ENCODE results near the gene GPSM1.

GPSM1 gene

GRCh38 chr9:136371533-136371880 is 44.2 kb downstream of the GPSM1 start:
- CTCF ChIA-PET: interaction anchor here (1.6 kb wide), 1 partner anchor 8 kb away, joined by 4 read pairs; the partner anchor contains the start of gene DNLZ

GRCh38 chr9:136372006-136372405 is 44.7 kb downstream of the GPSM1 start:
- CTCF ChIA-PET: interaction anchor here (1.6 kb wide), 1 partner anchor 9 kb away, joined by 4 read pairs; the partner anchor contains the start of gene DNLZ
- no peak for TF ChIP-seq LEF1 (IDR thresholded peaks at IDR 0.05; ENCODE audit: borderline replicate concordance)
- TF ChIP-seq SP1 (IDR thresholded peaks at IDR 0.05): no peak
- TF ChIP-seq ZNF384 (IDR thresholded peaks at IDR 0.05): no peak
- TF ChIP-seq L3MBTL2 (conservative IDR thresholded peaks at IDR 0.05): no peak
- no peak for TF ChIP-seq ELF4 (IDR thresholded peaks at IDR 0.05)
- TF ChIP-seq NFRKB (IDR thresholded peaks at IDR 0.05): no peak
- no peak for TF ChIP-seq PKNOX1 (IDR thresholded peaks at IDR 0.05)
- TF ChIP-seq CTBP1 (IDR thresholded peaks at IDR 0.05; ENCODE audit: borderline replicate concordance): no peak
- no peak for TF ChIP-seq FOXK2 (IDR thresholded peaks at IDR 0.05)
- no peak for TF ChIP-seq ARNT (IDR thresholded peaks at IDR 0.05)
- no peak for TF ChIP-seq HDGF (IDR thresholded peaks at IDR 0.05; ENCODE audit: borderline replicate concordance)
- TF ChIP-seq TARDBP (IDR thresholded peaks at IDR 0.05): no peak
- DNase-seq (ENCODE audit: extremely low spot score): no peak
- POLR2A ChIA-PET: interaction anchor here (3.1 kb wide), 1 partner anchor 9 kb away, joined by 10 read pairs; the partner anchor contains the start of gene DNLZ

More at GRCh38 chr9:136371533-136371880, 44.2 kb downstream of the GPSM1 start:
- POLR2A ChIA-PET: interaction anchor here (3.1 kb wide), 1 partner anchor 8 kb away, joined by 10 read pairs; the partner anchor contains the start of gene DNLZ
- no peak for TF ChIP-seq CTBP1 (IDR thresholded peaks at IDR 0.05; ENCODE audit: borderline replicate concordance)
- no peak for TF ChIP-seq FOXA1 (IDR thresholded peaks at IDR 0.05)
- TF ChIP-seq SP1 (IDR thresholded peaks at IDR 0.05): no peak
- TF ChIP-seq SUZ12 (IDR thresholded peaks at IDR 0.05): no peak
- no peak for DNase-seq (ENCODE audit: extremely low spot score)

GRCh38 chr9:136372561-136373299 is 45.4 kb downstream of the GPSM1 start:
- no peak for DNase-seq (ENCODE audit: extremely low spot score)
- ChIA-PET CTCF (interaction anchor here (0.6 to 1.6 kb wide), 2 partner anchors 10 to 887 kb away, joined by 3 to 4 read pairs; partner anchors contain the start of gene DNLZ), POLR2A (interaction anchor here (3.1 kb wide), 1 partner anchor 10 kb away, joined by 10 read pairs; the partner anchor contains the start of gene DNLZ)
- TF ChIP-seq ELF4 (IDR thresholded peaks at IDR 0.05): no peak
- TF ChIP-seq PKNOX1 (IDR thresholded peaks at IDR 0.05): no peak
- TF ChIP-seq FOXA1 (IDR thresholded peaks at IDR 0.05): no peak
- no peak for TF ChIP-seq SUZ12 (IDR thresholded peaks at IDR 0.05)
- no peak for TF ChIP-seq ZNF384 (IDR thresholded peaks at IDR 0.05)
- no peak for TF ChIP-seq TARDBP (IDR thresholded peaks at IDR 0.05)
- TF ChIP-seq HDGF (IDR thresholded peaks at IDR 0.05; ENCODE audit: borderline replicate concordance): no peak
- no peak for TF ChIP-seq L3MBTL2 (conservative IDR thresholded peaks at IDR 0.05)
- TF ChIP-seq NFRKB (IDR thresholded peaks at IDR 0.05): no peak
- TF ChIP-seq ARNT (IDR thresholded peaks at IDR 0.05): no peak
- no peak for TF ChIP-seq BHLHE40 (IDR thresholded peaks at IDR 0.05; ENCODE audit: borderline replicate concordance)
- TF ChIP-seq FOXM1 (IDR thresholded peaks at IDR 0.05; ENCODE audit: borderline replicate concordance): no peak
- no peak for TF ChIP-seq FOXK2 (IDR thresholded peaks at IDR 0.05)
- TF ChIP-seq SP1 (IDR thresholded peaks at IDR 0.05): no peak
- TF ChIP-seq LEF1 (IDR thresholded peaks at IDR 0.05; ENCODE audit: borderline replicate concordance): no peak
- no peak for TF ChIP-seq CTBP1 (IDR thresholded peaks at IDR 0.05; ENCODE audit: borderline replicate concordance)

GRCh38 chr9:136373300-136374182 is 46.2 kb downstream of the GPSM1 start, which contains the start of gene CARD9:
CARD9 (minus strand) TSS chr9:136373669; CDS start chr9:136372078, 1,591 bp downstream.
- no peak for DNase-seq (ENCODE audit: extremely low spot score)
- CTCF ChIA-PET: interaction anchor here (1.6 kb wide), 1 partner anchor 10 kb away, joined by 4 read pairs; the partner anchor contains the start of gene DNLZ
- TF ChIP-seq FOXA1 (IDR thresholded peaks at IDR 0.05): no peak
- no peak for TF ChIP-seq ZNF384 (IDR thresholded peaks at IDR 0.05)
- no peak for TF ChIP-seq ARNT (IDR thresholded peaks at IDR 0.05)
- TF ChIP-seq SUZ12 (IDR thresholded peaks at IDR 0.05): no peak
- TF ChIP-seq CTBP1 (IDR thresholded peaks at IDR 0.05; ENCODE audit: borderline replicate concordance): no peak
- no peak for TF ChIP-seq SP1 (IDR thresholded peaks at IDR 0.05)
- TF ChIP-seq LEF1 (IDR thresholded peaks at IDR 0.05; ENCODE audit: borderline replicate concordance): no peak
- no peak for TF ChIP-seq L3MBTL2 (conservative IDR thresholded peaks at IDR 0.05)
- POLR2A ChIA-PET: interaction anchor here (3.1 kb wide), 1 partner anchor 11 kb away, joined by 10 read pairs; the partner anchor contains the start of gene DNLZ

GRCh38 chr9:136374183-136374575 is 46.8 kb downstream of the GPSM1 start:
- CTCF ChIA-PET: no interaction called here
- DNase-seq (ENCODE audit: extremely low spot score): no peak
- TF ChIP-seq BHLHE40 (IDR thresholded peaks at IDR 0.05; ENCODE audit: borderline replicate concordance): no peak
- no peak for TF ChIP-seq SUZ12 (IDR thresholded peaks at IDR 0.05)
- TF ChIP-seq ELF4 (IDR thresholded peaks at IDR 0.05): no peak
- no peak for TF ChIP-seq LEF1 (IDR thresholded peaks at IDR 0.05; ENCODE audit: borderline replicate concordance)
- TF ChIP-seq SP1 (IDR thresholded peaks at IDR 0.05): no peak
- TF ChIP-seq L3MBTL2 (conservative IDR thresholded peaks at IDR 0.05): no peak
- no peak for TF ChIP-seq FOXK2 (IDR thresholded peaks at IDR 0.05)
- TF ChIP-seq NFRKB (IDR thresholded peaks at IDR 0.05): no peak
- no peak for TF ChIP-seq FOXA1 (IDR thresholded peaks at IDR 0.05)
- no peak for TF ChIP-seq ARNT (IDR thresholded peaks at IDR 0.05)
- TF ChIP-seq FOXM1 (IDR thresholded peaks at IDR 0.05; ENCODE audit: borderline replicate concordance): no peak
- no peak for TF ChIP-seq PKNOX1 (IDR thresholded peaks at IDR 0.05)
- TF ChIP-seq TARDBP (IDR thresholded peaks at IDR 0.05): no peak
- POLR2A ChIA-PET: interaction anchor here (1.7 to 3.1 kb wide), 2 partner anchors 8 to 11 kb away, joined by 5 to 10 read pairs; partner anchors contain the start of gene DNLZ

Data from HEK293T (cell line).